Activated T-helper 2 cell treated with anti-CD3 and anti-CD28 coated beads, Interferon-gamma antibody, Interleukin-2, Interleukin-4, amounts not matched to agents 10 μg/mL and 5 μg/mL and 100 μg/mL, durations not matched to agents 14 hours and 24 hours and 36 hours (primary cell): ENCODE measurements around the gene STUM. TPM values are rescaled to one million over a fixed set of nuclear protein-coding genes. Genes with fewer than 3 reads are reported as not detected.

Source experiments
- DNase-seq: peaks from one replicate; pipeline ENCODE4 v3.0.0; 2021; ENCODE audit warnings: low spot score
- H3K27ac Mint-ChIP-seq: one replicate; pipeline ENCODE4 v1.8.0; 2021; ENCODE audit warnings: mixed read lengths
- H3K27me3 Mint-ChIP-seq: one replicate; pipeline ENCODE4 v1.8.0; 2021; ENCODE audit warnings: low read depth, mixed read lengths
- H3K36me3 Mint-ChIP-seq: one replicate; pipeline ENCODE4 v1.8.0; 2021; ENCODE audit warnings: low read depth, mixed read lengths
- H3K4me1 Mint-ChIP-seq: one replicate; pipeline ENCODE4 v1.8.0; 2021; ENCODE audit warnings: low read depth, mixed read lengths
- H3K4me3 Mint-ChIP-seq: one replicate; pipeline ENCODE4 v1.8.0; 2021; ENCODE audit warnings: low read depth, mild to moderate bottlenecking, moderate library complexity, mixed read lengths
- H3K9me3 Mint-ChIP-seq: one replicate; pipeline ENCODE4 v1.8.0; 2021; ENCODE audit warnings: mixed read lengths
- intact Hi-C: fragments of 100-400 bp; cut with micrococcal nuclease; formaldehyde crosslinking; loops from one replicate; pipeline ENCODE4 v1.15.1; 2023
- total RNA-seq: library from RNA; stranded (reverse); gene quantifications from 2 replicates; pipeline ENCODE4 v1.2.3, GENCODE V29; 2022

STUM gene
- total RNA-seq, 1 donor from 2014 or later = not detected

DNA sequence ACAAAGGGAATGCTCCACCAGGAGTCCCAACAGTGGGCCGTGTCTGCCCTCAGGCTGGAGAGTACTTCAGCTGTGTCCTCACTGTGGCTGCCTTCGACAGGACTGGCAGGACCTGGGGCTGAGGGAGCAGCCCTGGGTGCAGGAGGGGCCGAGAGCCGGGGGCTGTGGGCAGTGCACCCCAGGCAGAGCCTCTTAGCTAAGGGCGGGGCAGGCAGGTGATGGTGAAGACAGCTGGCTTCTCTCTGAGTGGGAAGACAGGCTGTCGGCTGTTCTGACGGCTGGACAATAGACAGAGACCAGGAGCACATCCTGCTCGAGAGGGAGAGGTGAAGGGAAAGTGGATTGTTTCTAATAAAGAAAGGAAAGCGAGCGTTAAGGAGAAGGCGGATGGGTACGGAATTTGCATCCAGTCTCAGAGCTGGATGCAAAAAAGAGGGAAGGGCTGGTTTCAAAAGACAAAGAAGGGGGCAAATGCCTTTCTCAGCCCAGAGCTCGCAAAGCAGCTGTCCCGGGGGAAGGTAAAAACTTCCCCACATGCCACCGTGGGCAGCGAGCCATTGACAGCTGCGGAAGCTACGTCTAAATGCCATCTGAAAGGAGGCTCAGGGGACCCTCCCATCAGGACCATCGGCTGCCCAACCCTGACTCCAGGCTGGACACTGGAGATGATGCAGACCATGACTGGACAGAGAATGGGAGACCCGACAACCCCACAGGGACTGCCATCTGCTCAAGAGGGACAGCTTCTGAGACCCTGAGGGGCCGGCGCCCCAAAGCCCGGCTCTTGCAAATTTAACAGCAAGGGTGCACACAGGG is 92.0 kb downstream of the STUM start:
- Mint-ChIP-seq H3K4me1 (peaks cover 32% of the 10 kb centered on the region), H3K4me3 (no peak overlapping the region), H3K27me3 (no peaks in the 10 kb centered on the region), H3K36me3 (peaks cover 60% of the 10 kb centered on the region), H3K9me3 (no peaks in the 10 kb centered on the region), H3K27ac (peak overlapping the region; percentile 31)
- DNase-seq = no peak
- intact Hi-C loops = loop anchor here (5.0 kb wide), 1 partner anchor 37 kb away; no protein-coding TSS in a partner anchor

DNA sequence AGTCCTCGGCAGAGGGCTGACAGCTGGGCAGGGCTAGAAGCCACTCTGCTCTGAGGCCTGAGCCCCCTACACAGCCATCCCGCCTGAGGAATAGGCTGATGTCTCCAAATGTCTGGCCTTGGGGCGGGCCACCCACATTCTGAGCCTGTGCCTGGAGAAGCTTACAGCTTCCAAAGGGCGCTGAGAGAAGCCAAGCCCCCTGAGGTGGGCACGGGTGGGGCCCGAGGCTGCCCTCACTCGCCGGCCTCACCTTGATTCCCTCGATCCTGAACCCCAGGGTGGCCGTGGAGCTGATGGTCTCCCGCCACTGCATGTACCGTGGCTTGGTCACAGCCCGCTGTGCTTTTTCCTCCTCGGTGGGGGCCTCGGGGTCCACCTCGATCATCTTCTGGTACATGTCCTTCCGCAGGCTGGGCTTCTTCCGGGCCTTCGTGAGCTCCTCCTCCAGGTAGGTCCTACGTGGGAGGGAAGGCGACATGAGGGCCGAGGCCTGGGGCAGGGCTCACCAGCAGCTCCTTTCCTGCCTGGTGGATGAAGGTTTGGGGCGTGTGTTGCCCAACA is 93.2 kb downstream of the STUM start:
- H3K27me3 Mint-ChIP-seq = no peaks in the 10 kb centered on the region
- no peak for DNase-seq
- intact Hi-C loops = loop anchor here (5.0 kb wide), 1 partner anchor 36 kb away; no protein-coding TSS in a partner anchor
- peaks cover 28% of the 10 kb centered on the region for H3K4me1 Mint-ChIP-seq
- no peak overlapping the region for H3K27ac Mint-ChIP-seq
- no peak overlapping the region for H3K4me3 Mint-ChIP-seq
- peaks cover 66% of the 10 kb centered on the region for H3K36me3 Mint-ChIP-seq
- no peaks in the 10 kb centered on the region for H3K9me3 Mint-ChIP-seq

DNA sequence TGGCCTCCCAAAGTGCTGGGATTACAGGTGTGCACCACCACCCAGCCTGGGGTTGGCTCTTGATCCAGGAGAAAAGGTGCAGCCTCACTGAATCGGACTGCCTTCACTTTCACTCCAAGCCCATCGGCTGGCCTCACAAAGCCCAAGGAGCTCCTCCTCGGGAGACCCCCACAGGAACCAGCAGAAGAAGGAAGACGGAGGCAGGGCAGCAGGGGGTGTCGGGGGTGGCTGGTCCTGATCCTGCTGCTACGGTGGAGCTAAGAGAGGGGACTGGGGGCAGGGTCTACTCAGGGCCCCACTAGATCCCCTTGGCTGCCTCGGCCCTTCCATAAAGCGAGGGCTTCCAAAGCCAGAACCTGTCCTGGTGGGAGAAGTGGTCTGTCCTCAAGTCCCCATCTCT is 93.9 kb downstream of the STUM start:
- H3K27ac Mint-ChIP-seq = no peak overlapping the region
- intact Hi-C loops = loop anchor here (5.0 kb wide), 1 partner anchor 35 kb away; no protein-coding TSS in a partner anchor
- peaks cover 67% of the 10 kb centered on the region for H3K36me3 Mint-ChIP-seq
- no peak for DNase-seq
- no peaks in the 10 kb centered on the region for H3K9me3 Mint-ChIP-seq
- peaks cover 28% of the 10 kb centered on the region for H3K4me1 Mint-ChIP-seq
- H3K4me3 Mint-ChIP-seq = no peak overlapping the region
- H3K27me3 Mint-ChIP-seq = no peaks in the 10 kb centered on the region

DNA sequence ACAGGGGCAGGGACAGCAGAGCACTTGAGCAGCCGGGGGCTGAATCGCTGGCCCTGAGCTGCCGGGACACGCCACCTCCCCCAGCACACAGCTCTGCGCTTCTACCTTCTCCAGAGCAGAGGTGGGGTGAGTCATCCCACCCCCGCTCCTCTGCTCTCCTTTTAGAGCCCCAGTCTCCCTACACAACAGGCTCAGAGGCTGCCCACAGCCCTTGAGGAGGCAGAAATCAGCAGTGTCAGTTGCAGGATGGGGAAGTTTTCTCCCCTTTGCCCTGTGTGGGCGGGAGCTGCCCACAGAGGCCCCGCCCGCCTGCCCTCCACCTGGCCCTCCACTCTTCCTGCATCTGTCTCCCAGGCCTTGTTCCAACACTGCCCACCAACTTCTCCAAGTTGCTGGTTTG is 94.6 kb downstream of the STUM start:
- intact Hi-C loops = loop anchor here (5.0 kb wide), 1 partner anchor 34 kb away; no protein-coding TSS in a partner anchor
- Mint-ChIP-seq H3K27ac (peak overlapping the region; percentile 84), H3K36me3 (peaks cover 72% of the 10 kb centered on the region), H3K9me3 (no peaks in the 10 kb centered on the region), H3K4me1 (peaks cover 28% of the 10 kb centered on the region), H3K4me3 (peak overlapping the region; percentile 47), H3K27me3 (no peaks in the 10 kb centered on the region)
- DNase-seq = no peak

DNA sequence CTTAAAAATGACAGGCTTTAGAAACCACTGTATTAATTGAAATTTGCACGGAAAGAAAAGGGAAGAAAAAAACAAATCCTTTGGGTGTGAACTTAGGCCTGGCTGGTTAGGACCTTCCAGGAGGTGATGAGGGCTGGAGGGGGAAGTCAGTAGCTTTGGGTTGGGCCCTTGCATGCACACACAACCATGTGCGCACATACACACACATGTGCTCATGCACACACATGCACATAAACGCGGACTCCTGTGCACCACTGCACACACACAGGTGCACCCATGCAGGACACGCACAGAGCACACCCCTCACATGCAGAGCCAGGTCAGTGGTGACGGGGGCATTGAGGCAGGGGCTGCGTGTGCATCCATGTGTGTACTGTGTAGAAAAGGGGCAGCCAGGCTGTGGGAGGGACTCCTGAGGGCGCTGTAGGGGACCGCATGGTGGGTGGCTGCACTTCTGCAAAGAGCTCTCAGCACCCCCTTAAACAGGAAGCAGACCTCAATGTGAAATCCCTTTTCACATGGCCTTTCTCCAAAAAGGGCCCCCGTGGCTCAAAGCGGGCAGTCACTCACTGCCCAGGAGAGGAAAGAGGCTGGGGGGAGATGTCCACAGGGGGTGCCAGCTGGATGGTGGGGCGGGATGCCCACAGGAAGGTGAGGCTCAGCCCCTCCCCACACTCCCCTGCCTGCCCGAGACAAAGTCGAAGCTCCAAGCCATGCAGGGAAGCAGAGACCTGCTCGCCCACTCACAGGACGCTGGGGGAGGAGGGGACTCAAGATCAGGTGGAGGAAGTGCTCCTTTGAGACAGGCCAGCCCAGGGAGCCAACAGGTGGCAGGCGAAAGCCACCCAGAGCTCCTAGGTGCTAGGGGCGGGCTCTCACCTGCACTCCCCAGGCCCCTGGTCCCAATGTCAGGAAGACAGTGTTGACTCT is 95.3 kb downstream of the STUM start:
- Mint-ChIP-seq H3K4me1 (peaks cover 28% of the 10 kb centered on the region), H3K4me3 (peak overlapping the region; percentile 47), H3K36me3 (peaks cover 74% of the 10 kb centered on the region), H3K9me3 (no peaks in the 10 kb centered on the region), H3K27me3 (no peaks in the 10 kb centered on the region), H3K27ac (peak overlapping the region; percentile 84)
- DNase-seq = no peak
- intact Hi-C loops = loop anchor here (5.0 kb wide), 1 partner anchor 33 kb away; no protein-coding TSS in a partner anchor

DNA sequence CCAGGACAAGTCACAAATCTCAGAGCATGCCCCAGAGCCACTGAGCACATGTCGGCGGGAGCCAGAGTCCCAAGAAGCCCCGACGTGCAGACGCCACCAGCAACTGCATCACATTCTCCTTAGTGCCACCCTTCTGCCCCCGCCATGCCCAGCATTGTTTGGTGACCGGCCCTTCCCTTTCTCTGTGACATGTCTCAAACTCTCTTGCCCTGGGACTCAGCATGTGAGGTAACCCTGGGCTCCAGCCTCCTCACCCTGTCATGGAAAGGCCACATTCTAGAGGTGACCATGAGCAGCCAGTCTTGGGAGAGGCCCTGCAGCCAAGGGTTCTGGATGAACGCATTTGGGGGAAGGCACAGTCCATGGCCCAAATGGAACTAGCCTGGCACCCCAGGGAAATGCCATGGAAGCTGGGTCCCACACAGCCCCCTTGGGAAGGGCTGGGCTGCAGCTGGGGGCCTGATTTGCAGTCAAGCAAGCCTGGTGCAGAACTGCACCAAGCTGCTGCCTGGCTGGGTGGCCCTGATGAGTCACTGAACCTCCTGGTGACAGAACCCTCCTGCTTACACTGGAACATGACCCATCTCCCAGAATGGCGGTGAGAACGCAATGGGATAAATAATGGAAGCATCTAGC is 96.1 kb downstream of the STUM start:
- Mint-ChIP-seq H3K36me3 (peaks cover 73% of the 10 kb centered on the region), H3K27me3 (no peaks in the 10 kb centered on the region), H3K9me3 (no peaks in the 10 kb centered on the region), H3K4me1 (peaks cover 32% of the 10 kb centered on the region), H3K27ac (no peak overlapping the region), H3K4me3 (no peak overlapping the region)
- intact Hi-C loops = loop anchor here (5.0 kb wide), 1 partner anchor 33 kb away; no protein-coding TSS in a partner anchor
- no peak for DNase-seq

DNA sequence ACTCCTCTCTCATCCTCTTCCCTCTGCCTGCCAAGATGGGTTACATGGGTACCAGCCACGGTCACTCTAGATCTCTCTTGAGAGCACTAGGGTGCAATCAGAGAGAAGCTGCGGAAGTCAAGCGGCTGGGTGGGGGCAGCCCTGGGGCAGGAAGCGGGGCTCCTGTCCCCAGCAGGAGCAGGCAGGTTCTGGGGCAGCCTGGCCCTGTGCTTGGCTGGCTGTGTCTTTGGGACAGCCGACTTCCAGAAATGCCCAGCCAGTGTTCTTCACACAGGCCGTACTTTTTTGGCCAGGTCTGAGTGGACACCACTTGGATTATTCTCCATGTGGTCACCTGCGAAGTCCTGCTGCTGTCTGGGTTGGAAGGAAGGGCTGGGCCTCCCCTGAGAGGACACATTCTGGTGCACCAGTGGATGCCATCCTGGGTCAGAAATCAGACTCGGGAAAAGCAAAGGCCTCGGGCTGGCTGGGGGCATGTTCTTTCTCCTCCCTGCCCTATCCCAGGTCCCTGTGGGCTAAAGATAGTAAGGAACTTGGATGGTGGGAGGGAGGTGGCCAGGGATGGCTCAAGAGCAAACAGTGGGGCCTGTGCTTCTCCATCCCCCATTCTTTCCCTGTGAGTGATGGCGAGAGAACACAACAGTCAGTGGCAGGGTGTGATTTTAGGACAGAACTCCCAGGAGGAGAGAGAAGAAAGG is 96.9 kb downstream of the STUM start:
- DNase-seq = no peak
- H3K27me3 Mint-ChIP-seq = no peaks in the 10 kb centered on the region
- H3K27ac Mint-ChIP-seq = no peak overlapping the region
- H3K9me3 Mint-ChIP-seq = no peaks in the 10 kb centered on the region
- H3K4me3 Mint-ChIP-seq = no peak overlapping the region
- peaks cover 68% of the 10 kb centered on the region for H3K36me3 Mint-ChIP-seq
- intact Hi-C loops = no loop called here
- peaks cover 36% of the 10 kb centered on the region for H3K4me1 Mint-ChIP-seq

DNA sequence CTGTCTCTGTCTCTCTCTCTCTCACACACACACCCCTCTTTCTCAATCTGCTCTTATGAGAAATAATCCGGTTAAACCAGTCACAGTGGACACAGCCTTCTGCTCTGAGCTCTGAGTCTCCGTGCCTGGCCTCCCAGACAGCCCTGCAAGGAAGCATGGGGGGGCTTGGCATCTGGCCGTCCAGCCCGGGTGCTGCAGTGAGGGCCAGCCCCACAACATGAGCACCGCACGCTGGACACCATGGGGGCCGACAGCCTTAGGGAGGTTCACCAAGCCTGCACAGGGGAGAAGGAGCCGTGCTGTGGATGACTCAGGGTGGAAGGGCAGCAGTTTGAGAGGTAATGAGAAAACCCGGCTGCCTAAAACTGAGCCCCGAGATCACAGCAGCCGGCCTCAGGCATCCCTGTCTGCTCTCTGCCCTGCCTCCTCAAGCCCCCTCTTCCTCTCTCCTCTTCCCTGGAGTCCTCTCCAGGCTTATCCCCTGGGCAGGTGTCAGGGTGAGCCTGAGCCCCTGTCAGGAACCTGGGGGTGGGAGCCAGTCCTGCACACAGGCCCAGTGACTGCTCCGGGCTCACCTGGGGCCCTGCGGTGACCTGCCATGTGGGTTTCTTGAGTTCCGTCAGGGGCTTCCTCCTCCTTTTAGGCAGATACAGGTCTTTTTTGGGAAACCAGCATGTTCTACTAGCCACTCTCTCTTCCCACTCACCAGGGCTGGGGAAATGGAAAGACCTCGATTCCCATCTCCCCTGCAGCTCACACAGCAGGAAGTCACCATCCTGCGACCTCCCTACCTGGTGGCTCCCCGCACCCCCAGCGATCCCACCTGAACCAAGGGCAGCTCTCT is 97.7 kb downstream of the STUM start:
- no peak for DNase-seq
- Mint-ChIP-seq H3K4me1 (peaks cover 40% of the 10 kb centered on the region), H3K36me3 (peaks cover 61% of the 10 kb centered on the region), H3K4me3 (no peak overlapping the region), H3K27ac (no peak overlapping the region), H3K9me3 (no peaks in the 10 kb centered on the region), H3K27me3 (no peaks in the 10 kb centered on the region)
- intact Hi-C loops = no loop called here

DNA sequence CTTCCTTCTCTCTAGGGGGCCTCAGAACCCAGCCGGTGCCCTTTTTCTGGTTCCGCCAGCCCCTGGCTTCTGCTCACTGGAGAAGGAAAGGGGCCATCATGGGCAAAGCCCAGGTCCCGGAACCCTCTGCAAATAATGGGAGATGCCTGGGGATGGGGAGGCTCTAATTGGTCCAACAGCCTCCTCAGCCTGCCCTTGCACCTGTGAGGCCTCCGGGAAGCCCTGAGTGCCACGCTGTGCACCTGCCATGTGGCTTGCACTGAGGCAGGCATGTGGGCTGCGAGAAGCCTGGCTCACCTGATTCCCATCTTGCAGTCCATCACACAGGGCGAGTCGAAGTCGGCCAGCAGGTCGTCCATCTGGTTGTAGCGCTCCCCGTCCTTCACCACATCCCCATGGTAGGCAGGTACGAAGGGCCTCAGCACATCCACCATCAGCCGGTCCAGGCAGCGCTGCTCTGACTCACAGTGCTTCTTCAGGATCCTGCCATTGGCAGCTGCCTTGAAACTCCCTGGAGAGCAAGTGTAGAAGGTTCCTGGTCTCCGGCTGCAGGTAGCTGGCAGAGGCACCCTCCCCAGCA is 98.4 kb downstream of the STUM start:
- intact Hi-C loops = no loop called here
- DNase-seq = no peak
- Mint-ChIP-seq H3K4me3 (no peak overlapping the region), H3K27me3 (no peaks in the 10 kb centered on the region), H3K4me1 (peaks cover 40% of the 10 kb centered on the region), H3K27ac (no peak overlapping the region), H3K9me3 (no peaks in the 10 kb centered on the region), H3K36me3 (peaks cover 58% of the 10 kb centered on the region)

DNA sequence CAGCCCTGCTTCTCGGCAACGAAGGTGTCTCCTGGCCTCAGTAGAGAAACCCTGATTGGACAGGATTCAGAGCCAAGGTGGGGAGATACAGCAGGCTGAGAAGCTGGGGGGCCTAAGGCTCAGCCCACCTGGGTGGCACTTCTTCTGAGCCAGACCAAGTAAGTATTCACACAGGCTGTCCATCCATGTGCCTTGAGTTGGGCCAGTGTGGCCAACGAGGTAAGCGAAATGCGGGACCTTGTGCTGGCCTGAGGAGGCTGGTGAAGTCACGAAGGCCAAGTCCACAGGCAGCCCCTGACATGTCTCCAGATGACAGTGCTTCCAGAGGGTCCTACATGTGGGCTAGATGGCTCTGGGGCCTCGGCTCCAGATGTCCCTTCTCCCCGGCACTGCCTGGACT is 99.2 kb downstream of the STUM start:
- Mint-ChIP-seq H3K4me3 (no peak overlapping the region), H3K9me3 (no peaks in the 10 kb centered on the region), H3K4me1 (peaks cover 40% of the 10 kb centered on the region), H3K27me3 (no peaks in the 10 kb centered on the region), H3K27ac (no peak overlapping the region), H3K36me3 (peaks cover 53% of the 10 kb centered on the region)
- no peak for DNase-seq
- intact Hi-C loops = no loop called here

DNA sequence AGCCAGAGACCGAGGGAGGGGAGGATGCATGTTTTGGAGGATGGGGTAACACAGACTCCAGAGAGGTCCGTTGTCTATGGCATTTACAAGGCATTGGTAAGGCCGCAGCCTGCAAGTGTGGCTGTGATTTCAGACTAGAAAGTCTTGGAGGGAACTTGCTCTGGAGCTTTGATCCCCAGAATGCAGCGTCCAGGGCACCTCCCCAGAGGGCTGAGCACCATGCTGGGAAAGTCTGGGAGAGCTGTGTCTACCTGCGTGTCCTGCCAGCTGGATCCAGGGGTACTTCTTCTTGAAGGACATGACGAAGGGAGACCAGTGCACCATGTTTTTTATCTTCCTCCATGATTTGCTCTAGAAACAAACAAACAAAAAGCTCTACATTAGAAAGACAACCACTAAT is 99.9 kb downstream of the STUM start:
- peaks cover 46% of the 10 kb centered on the region for H3K36me3 Mint-ChIP-seq
- intact Hi-C loops = no loop called here
- no peak overlapping the region for H3K27ac Mint-ChIP-seq

More for the DNA sequence above, 99.9 kb downstream of the STUM start:
- no peak for DNase-seq
- Mint-ChIP-seq H3K9me3 (no peaks in the 10 kb centered on the region), H3K4me3 (no peak overlapping the region), H3K4me1 (peaks cover 40% of the 10 kb centered on the region), H3K27me3 (no peaks in the 10 kb centered on the region)
